SU-DHL-6 (cell line): ENCODE results near the gene JPH3.

Experiments used
- H2AFZ ChIP-seq: fragments of 200-600 bp; sonication (generic); 2 replicates; pipeline ENCODE4 v1.6.1; 2014; ENCODE audit warnings: low read depth, mild to moderate bottlenecking, moderate library complexity, mixed read lengths, antibody characterized with exemption, low read length; ENCODE audit not compliant: severe bottlenecking
- H3F3A ChIP-seq: fragments of 200-600 bp; shearing (Covaris generic); 2 replicates; pipeline ENCODE4 v1.6.0; 2016; ENCODE audit warnings: antibody characterized with exemption, mild to moderate bottlenecking; ENCODE audit not compliant: insufficient read depth
- H3K27ac ChIP-seq: fragments of 200-600 bp; sonication (generic); 2 replicates; pipeline ENCODE4 v1.5.1; 2016; ENCODE audit warnings: low read depth, mild to moderate bottlenecking, low read length, moderate library complexity, mixed read lengths
- H3K27me3 ChIP-seq: fragments of 200-600 bp; sonication (generic), shearing (Covaris generic); 2 replicates; pipeline ENCODE4 v1.6.0; 2014; ENCODE audit warnings: mild to moderate bottlenecking, low read length
- H3K36me3 ChIP-seq: fragments of 200-600 bp; sonication (generic); 2 replicates; pipeline ENCODE4 v1.6.1; 2014; ENCODE audit warnings: mild to moderate bottlenecking, low read length, mixed read lengths
- H3K4me2 ChIP-seq: fragments of 300-600, 200-600 bp; shearing (Covaris generic), sonication (generic); 2 replicates; pipeline ENCODE4 v1.6.0; 2014; ENCODE audit warnings: low read length, low read depth, mild to moderate bottlenecking; ENCODE audit not compliant: poor library complexity, severe bottlenecking
- H3K4me3 ChIP-seq: fragments of 200-600 bp; sonication (generic); 2 replicates; pipeline ENCODE4 v1.5.1; 2014; ENCODE audit warnings: antibody characterized with exemption, low read length, mild to moderate bottlenecking, mixed read lengths; ENCODE audit not compliant: insufficient read depth, poor library complexity, severe bottlenecking
- H3K79me2 ChIP-seq: fragments of 200-600 bp; sonication (generic); 2 replicates; pipeline ENCODE4 v1.6.1; 2014; ENCODE audit warnings: mild to moderate bottlenecking, low read length, moderate library complexity; ENCODE audit not compliant: insufficient read depth
- H3K9ac ChIP-seq: fragments of 200-600 bp; sonication (generic); 2 replicates; pipeline ENCODE4 v1.7.0; 2014; ENCODE audit warnings: mild to moderate bottlenecking, low read length
- H3K9me2 ChIP-seq: fragments of 200-600 bp; sonication (generic); replicated peaks from 2 replicates; pipeline ENCODE4 v1.6.1; 2014; ENCODE audit warnings: low read length; ENCODE audit not compliant: insufficient read depth
- H3K9me3 ChIP-seq: fragments of 200-600 bp; sonication (generic); 2 replicates; pipeline ENCODE4 v1.6.1; 2014; ENCODE audit warnings: low read length, mixed read lengths; ENCODE audit not compliant: insufficient read depth
- H4K20me1 ChIP-seq: fragments of 200-600 bp; sonication (generic); 2 replicates; pipeline ENCODE4 v1.6.1; 2014; ENCODE audit warnings: low read depth, mild to moderate bottlenecking, antibody characterized with exemption, low read length, moderate library complexity, mixed read lengths
- CTCF ChIP-seq: fragments of 200-600 bp; sonication (generic); IDR thresholded peaks from one replicate; pipeline ENCODE4 v1.5.1; 2017; ENCODE audit warnings: antibody characterized with exemption, mild to moderate bottlenecking, low read length, moderate library complexity; ENCODE audit not compliant: insufficient read depth, poor library complexity, severe bottlenecking
- EZH2phosphoT487 ChIP-seq: fragments of 200-600 bp; sonication (generic), shearing (Covaris generic); conservative IDR thresholded peaks from 2 replicates; pipeline ENCODE4 v1.6.1; 2018; ENCODE audit warnings: mild to moderate bottlenecking, antibody characterized with exemption, low read length, moderate library complexity, mixed read lengths

Gene JPH3

GRCh38 chr16:87667443-87667842 is 65.1 kb downstream of the JPH3 start:
- Histone ChIP-seq H3K36me3 (no peaks in the 10 kb centered on the region), H3K4me3 (no peak overlapping the region), H3K9me3 (no peaks in the 10 kb centered on the region), H3K9me2 (no peaks in the 10 kb centered on the region), H3F3A (no peaks in the 10 kb centered on the region), H3K27me3 (no peaks in the 10 kb centered on the region), H4K20me1 (no peaks in the 10 kb centered on the region), H2AFZ (no peak overlapping the region), H3K79me2 (no peaks in the 10 kb centered on the region), H3K9ac (no peak overlapping the region), H3K4me2 (no peak overlapping the region), H3K27ac (no peak overlapping the region)
- TF ChIP-seq CTCF (no peak), EZH2phosphoT487 (no peak)

GRCh38 chr16:87667946-87668345 is 65.6 kb downstream of the JPH3 start:
- TF ChIP-seq EZH2phosphoT487 (no peak), CTCF (no peak)
- Histone ChIP-seq H3K36me3 (no peaks in the 10 kb centered on the region), H3K4me2 (no peak overlapping the region), H3K27me3 (no peaks in the 10 kb centered on the region), H3K9me3 (no peaks in the 10 kb centered on the region), H3F3A (no peaks in the 10 kb centered on the region), H3K9me2 (no peaks in the 10 kb centered on the region), H3K27ac (no peak overlapping the region), H3K79me2 (no peaks in the 10 kb centered on the region), H2AFZ (no peak overlapping the region), H3K9ac (no peak overlapping the region), H3K4me3 (no peak overlapping the region), H4K20me1 (no peaks in the 10 kb centered on the region)

GRCh38 chr16:87669672-87670071 is 67.4 kb downstream of the JPH3 start:
- no peaks in the 10 kb centered on the region for H3K9me2 ChIP-seq
- H3K4me3 ChIP-seq: no peak overlapping the region
- H3K9ac ChIP-seq: no peak overlapping the region
- H3K9me3 ChIP-seq: no peaks in the 10 kb centered on the region
- H3K36me3 ChIP-seq: no peaks in the 10 kb centered on the region
- no peak overlapping the region for H2AFZ ChIP-seq
- H3K27ac ChIP-seq: no peak overlapping the region
- H3F3A ChIP-seq: no peaks in the 10 kb centered on the region
- TF ChIP-seq EZH2phosphoT487 (no peak), CTCF (no peak)
- no peaks in the 10 kb centered on the region for H3K79me2 ChIP-seq
- no peak overlapping the region for H3K4me2 ChIP-seq
- no peaks in the 10 kb centered on the region for H4K20me1 ChIP-seq
- no peaks in the 10 kb centered on the region for H3K27me3 ChIP-seq
